GM11168 (cell line): ENCODE measurements around the gene CLMP.
"Not testable (repeated sequence)": the region's sequence is repeated elsewhere in the genome, so short reads cannot be mapped to it uniquely, and the experiment has no call there.

ENCODE experiments used
- in situ Hi-C: fragments of 300-500 bp; cut with MboI; formaldehyde crosslinking; loops from one replicate; pipeline ENCODE4 v1.12.0; 2022; ENCODE audit warnings: low sequenced_read_pairs; ENCODE audit not compliant: unreplicated experiment

The CLMP gene

DNA sequence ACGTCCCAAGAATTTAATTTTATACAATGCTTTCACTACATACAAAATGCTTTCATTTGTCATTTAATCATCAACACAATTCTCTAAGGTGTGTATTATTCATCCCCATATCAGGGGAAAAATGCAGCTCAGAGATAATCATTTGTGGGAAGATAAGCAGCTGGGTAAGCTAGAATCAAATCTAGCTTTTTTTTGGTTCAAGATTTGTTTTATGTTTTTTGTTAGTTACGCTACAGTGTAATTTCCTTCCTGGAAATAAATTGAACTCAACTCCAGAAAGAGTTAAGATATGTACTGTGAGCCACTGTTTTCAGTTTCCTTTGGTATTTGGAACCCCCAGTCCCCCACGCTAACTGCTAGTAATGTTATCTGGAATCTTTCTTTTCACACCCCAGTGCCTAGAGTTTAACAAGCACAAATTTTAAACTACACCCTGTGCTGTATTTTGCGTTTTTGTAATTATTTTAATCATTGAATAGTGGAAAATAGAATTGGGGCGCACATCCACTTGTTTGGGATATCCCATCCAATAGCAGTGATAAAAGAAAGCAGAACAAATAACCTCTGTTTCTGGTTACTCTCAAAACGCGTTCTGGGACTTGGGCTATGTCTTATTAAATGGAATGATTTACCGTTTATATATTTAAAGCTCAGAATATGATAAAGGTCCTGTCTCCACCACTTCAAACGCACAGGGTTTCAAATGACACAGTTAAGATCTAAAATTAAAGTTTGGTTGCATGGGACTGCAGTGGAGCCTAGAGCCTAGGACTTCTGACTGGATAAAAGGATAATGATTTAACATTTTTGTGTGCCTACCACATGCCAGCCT, 131.0 kb downstream of the CLMP start:
- in situ Hi-C loops = no loop called here

DNA sequence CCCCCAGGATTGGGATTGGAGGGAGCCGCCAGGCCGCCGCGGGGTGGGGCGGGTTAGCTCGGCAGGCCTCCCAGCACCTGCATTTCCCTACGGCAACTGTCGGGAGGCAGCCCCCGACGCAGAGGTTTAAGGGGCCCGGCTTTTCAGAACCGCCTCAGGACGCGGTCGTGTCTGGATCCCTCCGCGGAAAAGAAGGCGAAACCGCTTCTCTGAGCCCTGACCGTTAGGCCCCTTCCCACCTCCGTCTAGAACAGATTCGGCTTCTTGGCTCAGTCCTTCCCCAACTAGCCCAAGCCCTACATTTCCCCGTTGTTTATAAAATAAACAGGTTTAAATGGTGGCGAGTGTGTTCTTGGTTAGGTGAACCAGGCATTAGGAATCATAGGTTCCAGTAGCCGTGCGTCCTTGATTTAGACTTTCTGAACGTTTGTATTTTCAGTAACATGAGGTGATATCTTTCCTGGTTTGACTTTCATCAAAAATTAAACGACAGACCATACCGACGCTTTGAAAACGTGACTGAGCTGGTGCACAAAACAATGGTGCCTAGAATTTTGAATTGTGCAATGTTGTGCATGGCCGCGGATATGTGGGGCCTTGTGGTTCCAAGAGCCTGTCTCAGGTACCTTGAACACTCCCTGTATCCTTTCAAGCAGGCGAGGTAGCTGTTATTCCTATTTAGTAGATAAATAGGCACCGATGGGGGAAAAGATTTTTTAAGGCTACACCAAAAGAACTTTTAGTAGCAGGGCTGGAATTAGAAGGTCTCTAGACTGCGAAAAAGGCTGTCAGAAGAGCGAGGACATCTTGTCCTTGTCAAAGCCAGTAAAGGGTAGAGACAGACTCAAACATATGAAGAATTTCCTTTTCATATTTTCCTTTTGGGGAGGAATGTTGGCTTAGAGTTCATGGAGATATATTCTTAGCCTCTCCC, 131.9 kb downstream of the CLMP start:
- in situ Hi-C loops = no loop called here

DNA sequence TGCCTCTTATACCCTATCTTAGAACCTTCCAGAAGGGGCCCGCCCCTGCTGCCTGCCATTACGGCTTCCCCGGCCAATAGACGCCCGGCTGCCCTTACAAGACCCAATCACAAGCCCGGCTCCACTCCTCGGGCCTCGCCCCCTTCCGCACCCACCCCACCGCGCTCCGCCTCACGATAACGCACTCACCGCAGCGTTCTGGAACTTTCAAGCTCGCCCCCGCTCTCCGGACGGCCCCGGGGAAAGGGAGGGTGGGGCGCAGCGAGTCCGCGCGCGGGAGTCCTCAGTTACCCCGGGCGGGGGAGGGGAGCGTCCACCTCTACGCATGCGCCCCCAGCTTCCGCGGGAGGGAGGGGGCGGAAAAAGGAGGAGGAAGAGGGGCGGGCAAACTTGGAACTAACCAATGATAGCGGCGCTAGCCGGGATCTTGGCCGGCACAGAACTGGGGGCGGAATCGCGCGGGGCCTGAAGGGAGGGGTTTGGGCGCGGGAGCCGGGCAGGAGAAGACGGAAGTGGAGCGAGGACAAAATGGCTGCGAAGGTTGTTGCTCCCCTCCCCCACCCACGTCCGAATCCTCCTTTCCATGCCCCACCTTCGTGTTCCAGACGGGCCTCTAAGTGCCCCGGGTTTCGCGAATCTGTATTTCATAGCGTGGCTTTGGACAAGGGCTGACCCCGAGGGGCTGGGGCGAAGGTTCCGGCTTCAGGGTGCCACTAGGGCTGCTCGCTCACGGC, 132.7 kb downstream of the CLMP start:
- in situ Hi-C loops = no loop called here

DNA sequence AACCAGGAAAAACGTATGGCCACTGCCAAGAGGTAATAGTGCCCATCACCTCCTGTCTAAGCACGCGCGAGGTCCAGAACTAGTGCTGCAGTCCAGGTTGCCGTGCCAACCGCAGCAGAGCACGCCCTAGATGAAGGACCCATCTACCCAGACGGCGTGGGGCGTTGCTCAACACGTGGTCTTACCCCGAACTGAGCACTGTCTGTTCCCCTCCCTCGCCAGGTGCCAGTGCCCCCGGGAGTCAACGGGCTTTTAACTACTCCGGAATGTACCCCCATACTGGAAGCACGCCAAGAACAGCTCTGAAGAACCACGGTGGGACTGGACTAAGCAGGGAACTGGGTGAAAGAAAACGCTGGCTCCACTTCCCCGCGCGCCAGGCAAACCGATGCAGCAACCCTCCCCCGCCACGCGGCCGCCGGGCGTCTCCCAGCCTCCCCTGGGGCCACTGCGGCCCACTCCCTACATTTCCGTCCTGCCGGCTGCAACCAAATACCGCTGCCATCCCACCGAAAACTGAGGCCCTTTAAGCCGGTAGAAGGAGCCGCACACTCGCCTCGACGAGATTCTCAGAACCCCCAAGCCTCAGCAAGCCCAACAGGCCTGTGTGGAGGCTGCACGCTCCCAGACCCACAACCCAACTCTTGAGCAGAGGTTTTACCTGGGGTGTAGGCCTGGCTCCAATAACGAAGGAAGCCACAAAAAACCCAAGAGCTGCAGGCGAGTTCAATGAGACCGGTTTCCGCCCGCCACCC, 133.5 kb downstream of the CLMP start, which contains the start of gene HSPA8:
Gene HSPA8, minus strand, starts transcription at position 734 of the 755 bp plus-strand sequence. CDS start 812 bp downstream, outside the sequence.
- in situ Hi-C loops = no loop called here

DNA sequence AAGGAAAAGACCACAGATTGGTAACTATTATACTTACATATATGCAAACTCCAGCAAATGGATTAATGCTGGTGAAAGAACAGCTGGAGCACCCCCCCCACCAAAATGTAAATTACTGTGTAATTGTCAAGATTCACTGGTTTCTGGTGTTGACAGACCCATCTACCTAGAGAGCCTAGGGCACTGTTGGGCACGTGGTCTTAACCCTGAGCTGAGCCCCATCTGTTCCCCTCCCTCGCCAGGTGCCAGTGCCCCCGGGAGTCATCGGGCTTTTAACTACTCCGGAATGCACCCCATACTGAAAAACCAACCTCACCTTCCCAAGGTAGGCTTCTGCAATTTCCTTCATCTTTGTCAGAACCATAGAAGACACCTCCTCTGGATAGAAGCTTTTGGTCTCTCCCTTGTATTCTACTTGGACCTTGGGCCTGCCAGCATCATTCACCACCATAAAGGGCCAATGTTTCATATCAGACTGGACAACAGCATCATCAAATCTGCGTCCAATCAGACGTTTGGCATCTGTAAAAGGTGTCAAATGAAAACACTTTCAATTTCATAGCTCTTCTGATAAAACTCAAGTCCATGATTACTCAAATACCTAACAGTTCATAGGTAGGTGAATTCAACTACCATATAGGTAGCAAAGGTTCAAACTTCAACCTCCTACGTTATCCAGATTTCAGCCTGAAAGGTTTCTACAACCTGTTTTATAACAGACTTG, 134.6 kb downstream of the CLMP start:
- in situ Hi-C loops = no loop called here

DNA sequence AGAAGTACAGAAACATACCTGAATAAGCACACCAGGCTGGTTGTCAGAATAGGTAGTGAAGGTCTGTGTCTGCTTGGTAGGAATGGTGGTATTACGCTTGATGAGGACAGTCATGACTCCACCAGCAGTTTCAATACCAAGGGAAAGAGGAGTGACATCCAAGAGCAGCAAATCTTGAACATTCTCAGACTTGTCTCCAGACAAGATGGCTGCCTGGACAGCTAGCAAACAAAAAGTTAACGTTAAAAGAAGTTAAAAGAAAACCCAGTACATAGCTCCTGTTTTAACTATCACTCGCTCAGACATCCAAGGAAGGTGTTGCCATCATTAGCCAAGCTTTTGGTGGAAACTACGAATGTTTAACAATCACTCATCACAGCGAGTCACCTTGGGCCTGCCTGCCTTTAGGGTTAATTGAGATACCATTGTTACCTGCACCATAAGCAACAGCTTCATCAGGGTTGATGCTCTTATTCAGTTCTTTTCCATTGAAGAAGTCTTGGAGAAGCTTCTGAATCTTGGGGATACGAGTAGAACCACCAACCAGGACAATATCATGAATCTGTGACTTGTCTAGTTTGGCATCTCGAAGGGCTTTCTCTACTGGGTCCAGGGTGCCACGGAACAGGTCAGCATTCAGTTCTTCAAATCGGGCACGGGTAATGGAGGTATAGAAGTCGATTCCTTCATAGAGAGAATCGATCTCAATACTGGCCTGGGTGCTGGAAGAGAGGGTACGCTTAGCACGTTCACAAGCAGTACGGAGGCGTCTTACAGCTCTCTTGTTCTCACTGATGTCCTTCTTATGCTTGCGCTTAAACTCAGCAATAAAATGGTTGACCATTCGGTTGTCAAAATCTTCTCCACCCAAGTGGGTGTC, 135.8 kb downstream of the CLMP start:
- in situ Hi-C loops = not testable (repeated sequence)

DNA sequence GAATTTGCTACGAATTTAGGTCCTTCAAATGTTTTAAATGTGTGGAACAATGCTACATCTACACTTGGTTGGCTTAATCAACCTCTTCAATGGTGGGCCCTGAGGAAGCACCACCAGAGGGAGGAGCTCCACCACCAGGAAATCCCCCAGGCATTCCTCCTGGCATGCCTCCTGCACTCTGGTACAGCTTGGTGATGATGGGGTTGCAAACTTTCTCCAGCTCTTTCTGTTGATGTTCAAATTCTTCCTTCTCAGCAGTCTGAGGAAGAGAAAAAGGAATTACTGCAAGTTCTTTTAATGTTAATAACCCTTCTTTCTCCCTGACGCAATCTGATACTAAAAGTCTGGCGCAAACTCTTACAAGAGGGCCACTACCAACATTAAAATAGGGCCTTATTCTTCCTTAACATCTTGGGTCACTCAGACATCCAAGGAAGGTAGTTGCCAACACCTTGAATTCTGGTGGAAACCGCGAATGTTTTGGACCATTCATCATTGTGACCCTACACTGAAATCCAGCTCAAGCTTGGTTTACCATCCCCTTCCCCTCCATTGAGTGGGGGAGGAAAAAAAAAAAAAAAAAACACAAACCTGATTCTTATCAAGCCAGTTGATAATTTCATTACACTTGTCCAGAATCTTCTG, 137.3 kb downstream of the CLMP start:
- in situ Hi-C loops = no loop called here

DNA sequence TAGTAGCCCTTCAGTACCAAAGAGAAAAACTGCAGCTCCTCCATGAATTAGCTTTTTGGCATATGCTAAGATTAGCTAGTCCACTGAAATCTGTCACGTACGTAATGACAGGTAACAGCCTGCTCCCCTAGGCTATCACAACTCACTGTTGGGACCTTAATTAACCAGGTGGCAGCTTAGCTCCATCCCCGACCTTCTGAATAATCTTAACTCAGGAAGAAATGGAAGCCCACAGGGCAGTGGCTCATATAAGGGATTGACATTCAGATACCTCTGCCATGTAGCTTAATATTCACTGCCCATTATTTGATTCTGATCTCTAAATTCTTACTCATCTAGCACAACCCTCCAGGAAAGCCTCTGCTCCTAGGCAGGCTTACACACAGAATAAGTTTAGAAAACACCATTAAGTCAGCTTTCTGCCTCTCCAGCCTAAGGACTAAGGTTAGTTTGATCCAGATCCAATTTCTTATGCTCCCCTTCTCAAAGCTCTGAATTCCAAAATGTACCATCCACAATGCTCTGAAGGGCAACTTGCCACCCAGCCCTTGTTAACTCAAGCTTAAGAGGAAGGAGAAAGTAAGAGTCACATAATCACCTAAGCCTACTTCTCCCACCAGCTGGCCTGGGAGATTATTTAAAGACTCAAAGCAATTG, 138.1 kb downstream of the CLMP start:
- in situ Hi-C loops = no loop called here

DNA sequence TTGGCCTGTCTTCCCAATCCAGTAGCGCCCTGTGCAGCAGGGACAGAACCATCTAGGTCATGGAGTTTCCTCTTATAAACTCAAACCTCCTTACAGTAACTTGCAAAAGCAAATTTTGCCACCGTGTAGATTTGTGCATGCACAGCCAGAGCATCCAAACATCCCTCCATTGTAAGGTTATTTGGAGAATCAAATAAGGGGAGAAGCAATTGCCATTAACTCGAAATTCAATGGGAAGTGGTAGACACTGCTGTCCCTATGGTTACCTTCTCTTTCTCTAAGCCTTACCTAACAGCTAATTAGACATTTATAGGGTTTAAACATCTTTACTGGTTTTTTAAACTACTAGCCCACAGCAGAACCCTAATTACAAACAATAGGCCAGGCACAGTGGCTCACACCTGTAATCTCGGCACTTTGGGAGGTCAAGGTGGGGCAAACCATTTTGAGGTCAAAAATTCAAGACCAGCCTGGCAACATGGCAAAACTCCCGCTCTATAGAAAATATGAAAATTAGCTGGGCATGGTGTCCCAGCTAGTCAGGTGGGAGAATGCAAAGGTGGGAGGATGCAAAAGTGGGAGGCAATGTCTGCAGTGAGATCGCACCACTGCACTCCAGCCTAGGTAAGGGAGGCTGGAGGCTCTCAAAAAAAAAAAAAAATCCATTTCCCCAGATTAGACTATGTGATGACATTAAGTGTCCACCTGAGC, 139.7 kb downstream of the CLMP start:
- in situ Hi-C loops = no loop called here

DNA sequence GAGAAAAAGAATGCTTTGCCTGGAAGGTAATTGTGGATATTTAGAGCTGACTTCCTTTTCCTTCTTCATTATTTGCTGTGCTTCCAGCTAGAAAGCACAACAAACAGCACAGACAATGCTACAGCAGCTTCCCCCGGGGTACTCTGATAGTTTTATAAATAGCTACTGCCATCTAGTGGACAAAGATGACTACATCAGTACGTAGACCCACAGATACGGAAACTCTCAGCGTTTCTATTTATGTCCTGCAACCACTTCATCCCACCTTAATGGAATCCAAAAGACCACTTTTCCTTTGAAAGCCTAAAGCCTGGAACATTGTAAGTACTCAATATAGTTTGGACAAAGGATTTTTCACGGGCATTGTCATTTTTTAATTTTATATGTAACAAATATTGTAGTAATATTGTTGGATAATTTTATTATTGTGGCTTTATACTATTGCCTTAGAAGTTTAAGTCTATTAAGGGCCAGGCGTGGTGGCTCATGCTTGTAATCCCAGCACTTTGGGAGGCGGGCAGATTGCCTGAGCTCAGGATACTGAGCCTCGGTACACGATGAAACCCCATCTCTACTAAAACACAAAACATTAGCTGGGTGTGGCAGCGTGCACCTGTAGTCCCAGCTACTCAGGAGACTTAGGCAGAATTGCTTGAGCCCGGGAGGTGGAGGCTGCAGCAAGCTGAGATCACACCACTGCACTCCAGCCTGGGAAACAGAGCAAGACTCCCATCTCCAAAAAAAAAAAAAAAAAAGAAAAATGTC, 140.6 kb downstream of the CLMP start:
- in situ Hi-C loops = no loop called here

DNA sequence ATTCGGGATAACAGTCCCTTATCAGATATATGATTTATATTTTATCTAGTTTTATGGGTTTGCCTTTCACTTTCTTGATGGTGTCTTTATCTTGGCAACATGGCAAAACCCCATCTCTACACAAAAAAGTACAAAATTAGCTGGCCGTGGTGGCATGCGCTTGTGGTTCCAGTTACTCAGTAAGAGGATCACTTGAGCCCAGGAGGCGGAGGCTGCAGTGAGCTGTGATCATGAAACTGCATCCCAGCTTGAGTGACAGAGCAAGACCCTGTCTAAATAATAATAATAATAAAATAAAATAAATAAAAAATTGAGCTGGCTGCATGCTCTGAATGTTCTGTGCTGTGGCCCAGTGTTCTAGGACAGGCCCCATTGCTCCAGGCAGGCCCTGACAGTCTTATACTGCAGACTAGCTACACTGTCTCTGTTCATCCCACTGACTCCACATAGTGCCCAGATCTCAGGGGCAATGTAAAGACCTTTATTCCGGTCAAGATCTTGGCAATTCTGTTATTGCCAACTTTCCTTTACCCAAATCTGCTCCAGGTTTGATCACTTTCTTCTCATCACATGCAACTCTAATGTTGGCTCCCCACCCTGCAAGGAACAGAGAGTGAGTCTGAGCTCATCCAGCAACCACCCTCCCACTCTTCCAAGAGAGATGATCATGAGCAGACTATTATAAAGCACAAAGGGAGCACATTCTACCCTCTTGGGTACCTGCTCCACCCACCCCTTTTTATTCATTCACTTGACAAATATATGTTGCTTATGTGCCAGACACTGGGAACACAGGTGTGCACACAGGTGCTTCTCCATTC, 141.9 kb downstream of the CLMP start:
- in situ Hi-C loops = no loop called here

DNA sequence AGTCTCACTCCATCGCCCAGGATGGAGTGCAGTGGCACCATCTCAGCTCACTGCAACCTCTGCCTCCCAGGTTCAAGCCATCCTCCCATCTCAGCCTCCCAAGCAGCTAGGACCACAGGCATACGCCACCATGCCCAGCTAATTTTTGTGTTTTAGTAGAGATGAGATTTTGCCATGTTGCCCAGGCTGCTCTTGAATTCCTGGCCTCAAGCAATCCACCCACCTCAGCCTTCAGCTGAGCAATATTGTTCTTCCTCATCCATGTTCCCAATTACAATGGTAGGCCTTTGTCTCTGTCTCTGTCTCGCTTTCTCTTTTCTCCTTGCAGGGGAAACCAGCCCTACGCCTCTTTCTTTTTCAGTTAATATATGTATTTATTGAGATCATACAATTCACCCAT, 143.4 kb downstream of the CLMP start:
- in situ Hi-C loops = no loop called here

DNA sequence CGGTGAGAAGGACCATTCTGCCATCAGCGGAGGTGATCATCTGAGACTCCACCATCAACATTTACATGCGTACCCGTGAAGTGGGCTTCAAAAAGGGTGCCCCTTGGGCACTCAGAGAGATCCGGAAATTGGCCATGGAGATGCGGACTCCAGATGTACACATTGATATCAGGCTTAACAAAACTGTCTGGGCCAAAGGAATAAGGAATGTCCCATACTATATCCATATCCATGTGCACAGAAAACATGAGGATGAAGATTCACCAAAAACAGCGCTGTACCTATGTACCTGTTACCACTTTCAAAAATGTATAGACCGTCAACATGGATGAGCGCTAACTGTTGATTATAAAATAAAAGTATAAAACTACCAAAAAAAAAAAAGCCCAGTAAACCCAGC, 143.9 kb downstream of the CLMP start:
- in situ Hi-C loops = no loop called here

DNA sequence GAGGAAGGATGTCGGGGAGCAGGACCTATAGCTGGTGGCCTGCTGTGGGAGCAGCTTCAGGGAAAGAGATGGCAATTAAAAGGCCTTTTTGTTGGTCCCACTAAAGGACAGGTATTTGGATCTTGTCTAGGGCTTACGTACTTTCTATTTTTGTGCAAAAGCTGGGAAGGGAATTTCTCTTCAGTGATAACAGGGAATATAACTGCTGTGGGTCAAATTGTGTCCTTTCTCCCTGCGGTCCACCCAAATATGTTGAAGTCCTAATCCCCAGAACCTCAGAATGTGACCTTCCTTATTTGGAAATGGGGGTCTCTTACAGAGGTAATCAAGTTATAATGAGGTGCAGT, 147.1 kb downstream of the CLMP start:
- in situ Hi-C loops = no loop called here

DNA sequence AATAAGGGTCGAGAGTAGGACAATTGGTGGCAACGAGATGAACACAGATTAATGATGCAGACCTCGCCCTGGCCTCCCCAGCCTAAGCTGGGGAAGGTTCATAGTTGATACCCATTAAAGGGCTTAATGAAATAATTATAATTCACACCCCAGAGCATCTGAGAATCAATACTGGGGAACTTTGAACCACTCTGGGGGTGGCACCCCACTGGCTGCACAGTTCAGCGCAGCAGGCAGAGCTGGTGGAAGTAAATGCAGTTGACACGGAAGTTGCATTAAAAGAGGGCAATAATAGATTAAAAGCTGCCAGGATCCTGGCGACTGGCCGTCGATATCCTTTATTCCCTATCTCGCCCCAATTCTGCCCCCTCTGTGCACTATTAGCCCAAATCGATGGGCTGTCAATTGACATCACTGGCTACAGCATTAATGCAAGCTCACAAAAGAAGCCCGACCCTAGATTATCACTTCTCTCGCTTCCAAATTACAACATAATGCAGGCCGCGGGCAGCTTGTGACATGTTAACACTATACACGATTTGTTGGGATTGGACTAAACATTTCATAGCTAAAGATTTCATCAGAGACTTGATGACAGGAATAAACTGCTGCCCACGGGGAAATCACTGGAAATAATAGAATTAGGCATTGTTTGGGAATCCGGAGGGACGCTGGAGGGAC, 147.6 kb downstream of the CLMP start:
- in situ Hi-C loops = no loop called here
